Forelimb muscle (tissue), 1 donor: ENCODE measurements around the gene PPCDC. TPM values are rescaled to one million over a fixed set of nuclear protein-coding genes. Genes with fewer than 3 reads are reported as not detected.

ENCODE experiments used
- DNase-seq: peaks from one replicate; pipeline ENCODE4 v3.0.0-alpha.2; 2013; ENCODE audit warnings: low read depth
- polyA plus RNA-seq: library from polyadenylated mRNA; unstranded; fragments of 120-200 nt; gene quantifications from one replicate; pipeline ENCODE4 v1.2.1, GENCODE V29; 2013; ENCODE audit not compliant: insufficient read length

PPCDC gene
- polyA plus RNA-seq, 1 donor, result 6.1 TPM

GRCh38 chr15:75008629-75009326 lies 14.6 kb upstream of the PPCDC start:
- no peak for DNase-seq

- DNase-seq, result no peak
These were observed 7.0 kb upstream of the PPCDC start for GRCh38 chr15:75016431-75016830.

DNA sequence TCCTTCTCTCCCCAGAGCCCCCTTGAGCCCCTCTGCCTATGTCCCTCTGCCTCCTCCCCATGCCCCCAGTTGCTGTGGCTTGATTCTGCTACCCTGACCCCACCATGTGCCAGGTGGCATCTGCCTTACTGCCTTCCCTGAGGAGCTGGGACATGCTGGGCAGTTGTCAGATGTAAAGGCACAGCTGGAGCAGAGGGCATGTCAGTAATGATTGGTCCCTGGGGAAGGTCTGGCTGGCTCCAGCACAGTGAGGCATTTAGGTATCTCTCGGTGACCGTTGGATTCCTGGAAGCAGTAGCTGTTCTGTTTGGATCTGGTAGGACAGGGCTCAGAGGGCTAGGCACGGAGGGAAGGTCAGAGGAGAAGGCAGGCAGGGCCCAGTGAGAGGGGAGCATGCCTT lies 3.5 kb upstream of the PPCDC start:
- DNase-seq, result no peak

GRCh38 chr15:75021341-75021740 lies 2.0 kb upstream of the PPCDC start:
- no peak for DNase-seq

DNA sequence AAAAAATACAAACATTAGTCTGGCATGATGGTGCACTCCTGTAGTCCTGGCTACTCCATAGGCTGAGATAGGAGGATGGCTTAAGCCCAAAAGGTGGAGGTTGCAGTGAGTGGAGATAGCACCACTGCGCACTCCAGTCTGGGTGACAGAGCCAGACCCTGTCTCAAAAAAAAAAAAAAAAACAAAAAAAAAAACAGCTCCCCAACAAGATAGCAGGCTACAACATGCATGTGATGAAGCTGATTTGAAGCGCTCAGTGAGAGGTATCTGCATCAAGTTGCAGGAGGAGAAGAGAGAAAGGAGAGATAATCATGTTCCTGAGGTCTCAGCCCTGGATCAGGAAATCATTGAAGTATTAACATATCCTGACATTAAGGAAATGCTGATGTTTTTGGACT lies 608 bp upstream of the PPCDC start:
- no peak for DNase-seq

DNA sequence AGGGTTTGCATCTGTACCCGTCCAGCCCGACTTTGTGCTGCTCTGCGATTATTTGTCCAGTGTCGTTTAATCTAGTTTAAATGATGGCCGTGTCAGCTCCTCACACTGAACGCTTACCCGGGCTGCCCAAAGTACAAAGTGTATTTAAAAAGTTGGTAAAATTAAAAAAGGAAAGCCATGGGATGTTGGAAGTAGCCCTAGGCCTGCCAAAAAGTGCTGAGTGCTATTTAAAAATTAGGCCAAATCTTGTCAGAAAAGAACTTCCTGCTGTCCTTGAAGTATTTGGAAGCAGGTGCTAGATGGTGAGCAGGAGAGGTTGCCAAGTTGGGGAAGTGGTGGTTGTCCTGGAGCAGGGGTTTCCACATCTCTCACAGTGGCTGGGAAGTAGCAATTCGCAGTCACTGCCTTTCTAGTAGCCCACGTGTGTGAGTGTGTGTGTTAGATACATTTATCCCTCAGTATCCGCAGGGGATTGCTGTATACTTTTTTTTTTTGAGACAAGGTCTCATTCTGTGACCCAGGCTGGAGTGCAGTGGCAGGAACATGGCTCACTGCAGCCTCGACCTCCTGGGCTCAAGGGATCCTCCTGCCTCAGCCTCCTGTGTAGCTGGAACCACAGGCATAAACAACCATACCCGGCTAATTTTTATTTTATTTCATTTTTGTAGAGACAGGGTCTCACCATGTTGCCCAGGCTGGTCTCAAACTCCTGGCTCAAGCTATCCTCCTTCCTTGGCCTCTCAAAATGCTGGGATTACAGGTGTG lies 664 bp downstream of the PPCDC start:
- no peak for DNase-seq

GRCh38 chr15:75025107-75025506 lies 1.7 kb downstream of the PPCDC start:
- DNase-seq, result no peak

DNA sequence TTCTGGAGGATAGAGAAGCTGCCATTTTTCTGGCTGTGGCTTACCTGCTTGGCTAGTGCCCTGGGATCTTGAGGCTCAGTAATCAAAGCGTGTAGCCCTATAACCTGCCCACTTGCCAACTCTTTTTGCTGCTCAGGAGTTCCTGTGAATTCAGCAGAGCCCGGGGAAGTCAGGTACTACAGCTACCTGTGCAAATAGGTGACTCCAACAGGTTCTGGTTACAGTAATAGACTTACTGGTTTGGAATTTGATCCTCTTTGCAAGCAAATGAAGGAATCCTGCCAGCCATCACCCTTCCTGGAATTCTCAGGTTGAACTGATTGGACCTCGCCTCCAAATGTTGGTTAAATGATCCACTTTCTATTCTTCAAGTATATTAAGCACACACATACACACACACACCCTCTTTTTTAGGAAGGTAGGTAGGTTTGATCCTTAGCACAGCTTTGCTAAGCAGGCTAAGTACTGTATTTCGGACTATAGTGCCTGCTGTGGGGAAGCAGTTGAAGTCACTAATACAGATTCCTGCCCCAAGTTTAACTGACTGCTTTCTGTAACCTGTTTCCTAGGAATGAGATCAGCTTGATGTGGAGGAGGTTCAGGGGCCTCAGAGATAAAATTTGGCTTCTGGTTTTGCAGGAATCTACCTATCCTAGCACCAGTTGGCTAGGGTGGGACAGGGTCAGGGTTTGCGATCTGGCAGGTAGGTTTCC lies 2.3 kb downstream of the PPCDC start:
- no peak for DNase-seq

DNA sequence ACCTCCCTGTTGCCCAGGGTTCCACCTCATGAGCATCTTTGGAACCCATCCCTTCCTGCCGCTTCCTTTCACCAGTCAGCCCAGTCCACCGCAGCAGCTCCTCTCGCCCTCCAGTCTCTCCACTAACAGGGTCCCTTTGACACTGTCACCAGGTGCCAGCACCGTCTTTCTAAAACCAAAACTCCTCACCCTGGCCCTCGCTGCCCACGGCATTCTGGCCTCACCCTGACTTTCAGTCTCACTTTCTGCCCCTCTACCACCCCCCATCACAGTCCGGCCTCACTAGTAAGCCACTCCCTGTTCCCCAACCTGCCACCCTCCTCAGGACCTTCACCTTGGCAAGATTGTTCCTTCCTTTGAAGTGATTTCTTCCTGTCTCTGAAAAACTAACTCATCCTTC lies 4.2 kb downstream of the PPCDC start:
- DNase-seq, result no peak

- no peak for DNase-seq
These were observed 5.6 kb downstream of the PPCDC start for GRCh38 chr15:75028991-75029377.

DNA sequence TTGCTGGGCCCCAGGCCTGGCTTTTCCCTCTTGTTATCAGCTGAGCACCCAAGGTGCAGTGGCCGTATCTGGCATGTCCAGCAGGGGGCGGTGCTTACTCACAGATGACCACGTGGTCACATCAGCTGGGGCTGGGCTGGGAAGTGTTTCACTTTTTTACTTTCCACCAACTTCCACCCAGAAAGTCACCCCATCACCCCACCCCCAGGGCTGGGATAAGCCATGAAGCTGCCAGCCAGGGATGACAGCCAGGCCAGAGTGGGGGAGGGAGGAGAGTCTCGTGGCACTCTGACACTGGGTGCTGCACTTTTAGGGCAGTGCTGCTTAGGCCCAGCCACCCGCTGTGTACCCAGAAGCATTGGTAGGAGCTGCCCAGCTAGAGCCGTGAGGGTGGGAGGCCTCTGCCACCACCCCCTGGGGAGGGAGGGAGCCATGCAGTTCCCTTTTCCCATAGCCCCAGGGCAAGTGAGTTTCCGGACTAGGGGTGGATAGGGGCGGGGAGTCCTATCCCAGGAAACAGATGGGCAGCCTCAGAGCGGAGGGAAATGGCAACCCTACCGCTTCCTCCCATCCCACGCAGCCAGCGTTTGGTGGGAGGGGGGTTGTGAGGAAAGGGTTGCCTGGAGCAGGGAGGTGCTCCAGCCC lies 6.1 kb downstream of the PPCDC start:
- peak; percentile 64 for DNase-seq

- no peak for DNase-seq
These were observed 6.6 kb downstream of the PPCDC start for GRCh38 chr15:75030023-75030413.

- DNase-seq, result no peak
These were observed 7.0 kb downstream of the PPCDC start for GRCh38 chr15:75030424-75030823.

- DNase-seq, result no peak
These were observed 8.5 kb downstream of the PPCDC start for GRCh38 chr15:75031848-75032247.

- no peak for DNase-seq
These were observed 9.0 kb downstream of the PPCDC start for GRCh38 chr15:75032395-75032794.

DNA sequence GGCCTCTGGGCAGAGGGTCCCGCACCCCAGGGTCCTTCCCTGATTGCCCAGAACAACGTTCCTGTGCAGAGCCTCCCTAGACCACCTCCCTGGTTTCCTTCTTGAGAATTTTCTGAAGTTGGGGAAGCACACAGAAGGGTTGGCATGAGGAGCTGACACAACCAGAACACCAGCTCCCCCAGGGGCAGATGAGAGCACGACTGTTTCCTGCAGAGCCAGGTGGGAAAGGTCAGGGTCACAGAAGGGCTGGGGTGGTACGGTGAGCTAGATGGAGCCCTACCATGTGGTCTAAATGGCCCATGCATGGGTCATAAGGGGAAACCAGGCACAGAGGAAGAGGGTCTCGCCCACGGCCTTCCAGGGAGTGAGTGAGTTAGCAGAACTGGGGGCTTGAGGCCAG lies 10.4 kb downstream of the PPCDC start:
- DNase-seq, result no peak

GRCh38 chr15:75034615-75035014 lies 11.2 kb downstream of the PPCDC start:
- no peak for DNase-seq

- no peak for DNase-seq
These were observed 12.8 kb downstream of the PPCDC start for GRCh38 chr15:75036212-75036616.

DNA sequence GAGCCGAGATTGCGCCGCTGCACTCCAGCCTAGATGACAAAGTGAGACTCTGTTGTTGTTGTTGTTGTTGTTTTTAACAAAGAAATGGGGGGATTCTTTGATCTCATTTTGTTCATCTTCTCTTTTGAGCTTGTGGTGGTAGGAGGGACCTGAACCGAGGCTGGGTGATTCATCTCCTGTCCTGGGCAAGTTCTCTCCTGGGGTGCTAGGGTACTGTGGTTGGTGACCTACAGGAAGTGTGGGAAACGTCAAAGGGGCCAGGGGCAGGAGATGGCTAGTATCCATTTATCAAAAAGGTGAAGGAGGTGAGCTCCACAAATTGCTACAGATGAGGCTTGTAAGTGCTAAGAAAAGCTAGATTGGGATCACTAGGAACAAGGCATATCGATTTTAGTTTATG lies 14.3 kb downstream of the PPCDC start:
- DNase-seq, result no peak

DNA sequence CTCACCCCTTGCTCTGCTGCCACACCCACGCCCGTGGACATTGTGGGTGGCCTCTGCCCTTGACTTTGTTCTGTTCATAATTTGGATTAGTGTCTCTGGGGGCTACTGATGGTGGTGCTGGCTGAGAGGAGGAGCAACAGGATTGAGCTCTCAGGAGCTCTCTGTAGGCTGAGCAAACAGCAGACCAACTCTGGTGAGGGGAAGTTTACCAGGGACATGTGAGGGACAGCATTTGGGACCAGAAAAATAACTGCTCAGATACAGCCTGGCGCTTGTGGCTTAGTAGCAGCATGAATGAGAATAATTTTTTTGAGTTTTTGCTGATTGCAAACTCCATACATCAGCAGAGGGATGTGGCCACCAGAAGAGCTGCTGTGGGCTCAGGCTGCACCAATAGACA lies 14.8 kb downstream of the PPCDC start:
- DNase-seq, result no peak

DNA sequence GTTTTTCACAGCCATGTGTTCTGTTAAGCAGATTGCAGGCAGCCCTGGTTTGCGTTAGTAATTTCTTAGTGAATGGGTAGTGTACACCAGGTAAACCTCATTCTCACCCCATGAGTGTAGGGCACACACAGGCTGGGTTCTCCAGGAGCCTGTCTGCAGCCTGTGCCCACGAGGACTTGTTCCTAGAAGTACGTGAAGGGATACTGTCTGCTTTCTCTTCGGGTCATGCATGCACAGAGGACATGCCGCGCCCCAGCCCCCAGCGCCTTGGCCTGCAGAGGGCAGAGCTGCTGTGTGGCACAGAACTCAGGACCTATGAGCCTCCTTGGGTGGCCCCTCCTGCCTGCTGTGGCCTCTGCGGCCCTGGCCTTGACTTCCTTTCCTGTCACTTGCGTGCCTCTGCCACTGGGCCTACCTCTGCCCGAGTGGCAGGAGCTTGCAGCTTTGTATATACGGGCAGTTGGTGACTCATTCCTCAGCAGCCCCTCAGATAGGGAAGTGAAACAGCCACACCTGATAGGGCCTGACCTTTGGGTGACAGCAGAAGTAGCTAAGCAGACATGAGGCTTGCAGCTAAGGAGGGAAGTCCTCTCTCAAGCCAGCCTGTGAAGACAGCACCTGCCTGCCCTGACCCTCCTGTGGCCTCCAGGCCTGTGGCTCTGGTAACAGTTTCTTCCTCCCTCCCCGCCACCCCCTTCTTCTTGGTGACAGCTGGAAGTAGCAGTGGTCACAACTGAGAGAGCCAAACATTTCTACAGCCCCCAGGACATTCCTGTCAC lies 19.5 kb downstream of the PPCDC start:
- DNase-seq, result no peak
